Activated CD8-positive, alpha-beta memory T cell treated with anti-CD3 and anti-CD28 coated beads for 4 hours (primary cell): ENCODE results near the gene CASQ1.

Source experiments
- DNase-seq, 2 donors: peaks; one replicate each; pipeline ENCODE4 v3.0.0-alpha.2; 2020; ENCODE audit warnings: low read depth in 2 of 2

Gene CASQ1

DNA sequence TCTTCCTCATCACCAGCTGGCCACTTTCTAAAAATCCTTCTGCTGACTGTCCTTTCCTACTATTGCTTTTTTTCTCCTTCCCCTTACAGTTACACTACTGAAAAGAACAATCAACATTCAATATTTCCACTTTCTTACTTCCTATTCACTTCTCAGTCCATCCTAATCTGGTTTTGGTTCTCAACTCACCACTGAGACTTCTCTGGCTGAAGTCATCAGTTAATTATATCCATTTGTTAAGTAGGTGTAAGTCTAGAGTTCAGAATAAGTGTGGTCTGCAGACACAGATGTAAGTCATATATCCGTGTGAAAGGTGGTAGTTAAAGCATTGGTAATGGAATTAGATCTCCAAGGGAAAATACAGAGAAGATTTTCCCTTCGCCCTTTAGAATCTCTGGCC, 36.2 kb downstream of the CASQ1 start:
- no peak for DNase-seq

GRCh38 chr1:160227034-160227433, 36.7 kb downstream of the CASQ1 start:
- no peak for DNase-seq

- DNase-seq, result no peak
These were observed 37.2 kb downstream of the CASQ1 start for GRCh38 chr1:160227561-160227960.

DNA sequence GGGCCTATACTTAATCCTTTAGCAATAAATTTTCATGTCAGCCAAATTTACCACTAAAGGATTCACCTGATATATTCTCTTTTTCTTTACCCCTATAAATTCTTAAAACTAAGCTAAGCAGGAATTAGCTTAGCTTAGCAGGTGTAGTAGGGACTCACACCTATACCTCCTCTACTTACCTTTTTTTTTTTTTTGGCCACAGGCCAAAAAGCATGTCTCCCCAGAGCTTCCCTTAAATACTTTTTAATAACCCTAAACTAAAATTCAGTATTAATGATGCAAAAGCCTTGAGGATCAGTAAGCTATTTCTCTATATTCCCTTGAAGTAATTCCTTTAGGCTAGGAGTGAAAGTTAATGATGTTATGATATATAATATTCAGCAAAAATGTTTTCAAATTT, 38.1 kb downstream of the CASQ1 start:
- no peak for DNase-seq

DNA sequence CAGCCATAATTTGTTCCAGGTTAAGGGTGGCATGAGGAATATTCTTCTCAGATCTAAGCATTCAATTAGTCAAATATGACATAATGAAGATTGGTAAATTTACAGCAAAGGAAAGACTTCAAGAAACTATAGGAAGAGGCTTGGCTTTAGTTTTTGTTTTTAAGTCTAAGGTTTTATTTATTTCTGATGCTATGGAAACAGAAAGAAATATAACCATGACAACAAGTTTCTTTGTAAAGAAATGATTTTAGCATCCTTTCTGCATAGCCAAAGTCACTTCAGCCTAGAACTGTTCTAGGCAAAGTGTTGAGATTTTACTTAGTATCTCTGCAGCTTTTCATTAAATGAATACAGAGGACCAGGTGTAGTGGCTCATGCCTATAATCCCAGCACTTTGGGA, 42.5 kb downstream of the CASQ1 start:
- no peak for DNase-seq

- DNase-seq, result no peak
These were observed 46.4 kb downstream of the CASQ1 start for GRCh38 chr1:160236806-160237205.

DNA sequence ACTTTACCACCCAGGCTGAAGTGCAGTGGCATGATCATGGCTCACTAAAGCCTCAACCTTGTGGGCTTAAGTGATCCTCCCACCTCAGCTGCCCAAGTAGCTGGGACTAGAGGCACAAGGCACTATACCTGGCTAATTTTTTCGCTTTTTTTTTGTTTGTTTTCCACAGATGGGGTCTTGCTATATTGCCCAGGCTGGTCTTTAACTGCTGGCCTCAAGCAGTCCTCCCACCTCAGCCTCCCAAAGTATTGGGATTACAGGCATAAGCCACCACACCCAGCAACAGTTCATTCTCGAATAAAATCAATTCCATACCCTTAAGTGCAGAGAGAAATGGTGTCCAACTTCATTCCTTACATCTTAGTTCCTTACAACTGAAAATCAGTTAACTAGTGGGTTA, 47.2 kb downstream of the CASQ1 start:
- DNase-seq, result no peak

DNA sequence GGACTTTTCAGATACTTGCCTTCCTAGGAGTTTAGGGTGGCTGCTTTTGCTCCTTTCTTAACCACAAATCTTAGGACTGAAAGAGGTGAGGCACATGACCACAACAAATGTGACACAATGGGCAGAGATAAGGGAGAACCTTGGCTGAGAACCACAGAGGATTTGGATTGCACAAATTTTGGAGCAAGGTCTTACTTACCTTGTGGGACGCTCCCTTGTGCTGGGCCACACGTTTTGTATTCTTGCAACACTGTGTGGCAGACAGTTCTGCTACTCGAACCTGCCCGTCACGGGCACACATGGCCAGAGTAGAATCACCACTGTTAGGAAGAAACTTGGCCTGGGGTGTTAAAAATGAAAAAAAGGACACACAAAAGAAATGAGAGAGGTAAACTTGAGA, 48.0 kb downstream of the CASQ1 start:
- DNase-seq, result no peak

GRCh38 chr1:160239582-160240299, 49.4 kb downstream of the CASQ1 start:
- no peak for DNase-seq

DNA sequence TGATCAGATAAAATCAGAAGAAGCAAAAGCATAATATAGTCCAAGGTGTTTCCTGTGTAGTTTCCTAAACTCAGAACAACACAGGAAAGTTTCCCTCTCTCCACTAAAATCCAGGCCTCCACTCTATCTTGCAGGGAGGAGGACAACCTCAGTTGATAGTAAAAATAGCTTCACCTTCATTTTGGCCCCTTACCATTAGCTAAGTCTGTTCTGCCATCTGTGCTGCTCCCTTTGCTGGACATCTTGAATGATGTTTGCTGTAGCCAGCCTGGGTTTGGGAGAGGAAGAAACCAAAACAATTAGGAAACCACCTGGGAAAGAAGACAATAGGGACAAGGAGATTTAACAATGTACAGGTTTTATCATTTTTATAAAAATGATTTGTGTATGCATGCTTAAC, 53.4 kb downstream of the CASQ1 start:
- DNase-seq, result no peak

- DNase-seq, result no peak
These were observed 53.8 kb downstream of the CASQ1 start for GRCh38 chr1:160244209-160244608.

GRCh38 chr1:160245434-160245833, 55.1 kb downstream of the CASQ1 start:
- DNase-seq, result no peak

GRCh38 chr1:160247053-160247452, 56.7 kb downstream of the CASQ1 start:
- DNase-seq, result no peak

DNA sequence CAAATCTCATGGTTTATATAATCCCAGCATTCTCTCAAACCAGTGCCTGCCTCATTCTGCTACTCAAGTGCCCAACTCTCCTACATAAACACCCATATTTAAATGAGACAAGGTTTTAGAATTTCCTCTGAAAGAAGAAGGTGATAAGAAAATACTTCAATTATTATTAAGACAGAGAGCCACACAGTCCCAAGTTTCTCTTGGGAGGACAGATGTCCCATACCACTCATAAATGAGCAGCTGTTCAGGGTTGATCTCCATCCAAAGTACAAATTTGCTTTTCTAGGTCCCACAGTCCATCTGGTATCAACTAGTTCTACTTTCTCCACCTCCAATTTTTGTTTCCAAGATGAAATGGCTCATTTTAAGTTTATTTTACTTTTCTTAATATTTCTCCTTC, 60.6 kb downstream of the CASQ1 start:
- no peak for DNase-seq
